GM21786 (cell line): ENCODE data around the gene PAXX.

Experiments used
- ATAC-seq: cut with Tn5 transposase; IDR thresholded peaks from one replicate; pipeline ENCODE4 v1.9.1; 2021; ENCODE audit not compliant: unreplicated experiment

Gene PAXX, protein sequence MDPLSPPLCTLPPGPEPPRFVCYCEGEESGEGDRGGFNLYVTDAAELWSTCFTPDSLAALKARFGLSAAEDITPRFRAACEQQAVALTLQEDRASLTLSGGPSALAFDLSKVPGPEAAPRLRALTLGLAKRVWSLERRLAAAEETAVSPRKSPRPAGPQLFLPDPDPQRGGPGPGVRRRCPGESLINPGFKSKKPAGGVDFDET

DNA sequence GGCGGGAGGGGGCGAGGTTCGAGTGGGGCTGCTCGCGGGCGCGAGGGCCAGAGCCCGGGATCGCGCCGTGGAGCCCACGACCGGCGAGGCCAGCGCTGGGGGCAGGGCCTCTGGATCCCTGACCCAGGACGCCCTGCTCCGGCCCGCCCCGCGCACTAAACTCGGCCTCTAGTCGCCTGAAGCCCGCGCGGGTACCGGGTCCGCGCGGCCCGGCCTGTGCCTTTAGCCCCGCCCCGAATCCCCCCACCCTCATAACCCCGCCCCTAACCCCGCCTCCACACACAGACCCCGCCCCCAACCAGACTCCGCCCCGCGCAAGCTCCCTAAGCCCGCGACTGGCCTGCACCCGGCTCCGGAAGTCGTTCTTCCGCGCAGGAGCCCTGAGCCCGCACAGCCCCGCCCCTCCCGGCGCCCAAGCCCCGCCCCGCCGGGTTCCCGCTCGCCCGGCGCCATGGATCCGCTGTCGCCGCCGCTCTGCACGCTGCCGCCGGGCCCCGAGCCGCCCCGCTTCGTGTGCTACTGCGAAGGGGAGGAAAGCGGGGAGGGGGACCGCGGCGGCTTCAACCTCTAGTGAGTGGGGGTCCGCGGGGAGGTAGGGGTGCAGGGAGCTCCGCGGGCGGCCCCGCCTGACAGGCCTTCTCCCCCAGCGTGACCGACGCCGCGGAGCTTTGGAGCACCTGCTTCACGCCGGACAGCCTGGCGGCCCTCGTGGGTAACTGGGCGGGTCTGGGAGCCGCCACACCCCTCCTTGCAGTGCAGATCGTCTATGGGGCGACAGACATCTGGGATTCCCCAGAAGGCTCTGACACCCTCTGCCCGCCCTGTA is at the start of gene PAXX:
PAXX (plus strand) TSS at position 430 of the 826 bp plus-strand sequence; CDS start at position 452, 22 bp downstream.
- peak; percentile 67 for ATAC-seq

DNA sequence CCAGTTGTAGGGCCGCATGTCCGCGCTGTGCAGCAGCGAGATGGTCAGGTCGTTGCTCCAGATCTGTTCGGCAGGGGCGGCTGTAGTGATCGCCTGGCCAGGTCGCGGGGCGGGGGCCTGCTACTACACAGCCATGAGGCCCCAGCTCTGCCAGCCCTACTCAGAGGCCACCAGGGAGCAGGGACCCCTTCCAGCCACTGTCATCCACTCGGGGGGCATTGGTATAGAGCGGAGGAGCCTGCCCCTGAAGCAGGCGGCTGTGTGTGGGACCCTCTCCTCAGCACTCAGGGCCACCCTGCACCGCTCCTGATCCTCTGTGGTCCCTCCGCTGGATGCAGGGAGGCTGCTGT is 49.4 kb upstream of the PAXX start:
- ATAC-seq, result no peak

DNA sequence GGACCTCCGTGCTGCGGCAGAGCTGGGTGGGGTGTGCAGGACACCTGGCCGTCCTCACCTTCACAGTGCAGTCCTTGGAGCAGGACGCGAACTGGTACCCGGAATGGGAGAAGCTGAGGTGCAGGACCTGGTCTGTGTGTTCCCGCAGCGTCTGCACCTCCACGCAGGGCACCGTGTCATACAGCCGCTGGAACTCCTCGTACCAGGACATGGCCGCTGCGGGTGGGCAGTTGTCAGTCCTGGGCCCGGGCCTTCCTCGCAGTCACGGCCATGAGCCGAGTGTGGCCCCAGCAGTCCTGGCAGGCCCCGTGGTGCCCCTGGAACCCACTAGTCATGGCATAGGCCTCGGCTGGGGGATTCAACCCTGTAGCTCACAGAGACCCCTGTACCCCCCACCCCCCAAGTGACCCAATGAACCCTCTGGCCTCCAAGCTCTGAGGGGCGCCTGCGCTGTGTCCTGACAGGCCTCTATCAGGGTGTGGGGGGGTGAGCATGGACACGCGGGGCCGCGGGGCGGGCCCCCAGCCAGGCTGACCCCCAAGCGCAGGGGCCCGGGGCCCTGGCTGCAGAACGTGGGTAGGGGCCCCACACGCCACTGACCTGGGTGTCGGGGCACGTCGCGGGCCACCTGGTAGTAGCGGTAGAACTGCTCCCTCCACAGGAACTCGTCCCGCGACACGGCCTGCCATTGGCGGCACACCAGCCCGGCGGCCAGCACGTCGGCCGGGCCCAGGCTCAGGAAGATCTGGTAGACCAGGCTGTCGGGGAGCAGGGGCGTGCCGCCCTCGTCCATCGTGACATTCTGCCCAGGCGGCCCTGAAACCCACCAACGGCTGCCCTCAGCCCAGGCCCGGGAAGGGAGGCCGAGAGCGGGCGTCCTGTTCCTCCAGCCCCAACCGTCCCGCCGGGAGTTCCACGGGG is 48.7 kb upstream of the PAXX start:
- no peak for ATAC-seq

DNA sequence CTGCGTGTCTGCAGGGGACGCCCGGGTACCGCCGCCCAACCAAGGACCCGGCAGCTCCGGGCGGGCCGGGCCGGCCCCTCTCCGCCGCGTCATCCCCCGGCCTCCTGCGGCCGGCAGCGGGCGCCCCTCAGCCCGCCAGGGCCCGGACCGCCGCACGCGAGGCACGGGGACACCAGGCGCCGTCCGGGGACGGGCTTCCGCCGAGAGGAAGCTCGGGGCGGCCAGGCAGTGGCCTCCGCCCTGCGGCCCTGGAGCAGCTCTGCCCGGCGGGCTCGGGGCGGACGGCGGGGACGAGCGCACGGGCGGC is 48.1 kb upstream of the PAXX start:
- peak; percentile 25 for ATAC-seq

DNA sequence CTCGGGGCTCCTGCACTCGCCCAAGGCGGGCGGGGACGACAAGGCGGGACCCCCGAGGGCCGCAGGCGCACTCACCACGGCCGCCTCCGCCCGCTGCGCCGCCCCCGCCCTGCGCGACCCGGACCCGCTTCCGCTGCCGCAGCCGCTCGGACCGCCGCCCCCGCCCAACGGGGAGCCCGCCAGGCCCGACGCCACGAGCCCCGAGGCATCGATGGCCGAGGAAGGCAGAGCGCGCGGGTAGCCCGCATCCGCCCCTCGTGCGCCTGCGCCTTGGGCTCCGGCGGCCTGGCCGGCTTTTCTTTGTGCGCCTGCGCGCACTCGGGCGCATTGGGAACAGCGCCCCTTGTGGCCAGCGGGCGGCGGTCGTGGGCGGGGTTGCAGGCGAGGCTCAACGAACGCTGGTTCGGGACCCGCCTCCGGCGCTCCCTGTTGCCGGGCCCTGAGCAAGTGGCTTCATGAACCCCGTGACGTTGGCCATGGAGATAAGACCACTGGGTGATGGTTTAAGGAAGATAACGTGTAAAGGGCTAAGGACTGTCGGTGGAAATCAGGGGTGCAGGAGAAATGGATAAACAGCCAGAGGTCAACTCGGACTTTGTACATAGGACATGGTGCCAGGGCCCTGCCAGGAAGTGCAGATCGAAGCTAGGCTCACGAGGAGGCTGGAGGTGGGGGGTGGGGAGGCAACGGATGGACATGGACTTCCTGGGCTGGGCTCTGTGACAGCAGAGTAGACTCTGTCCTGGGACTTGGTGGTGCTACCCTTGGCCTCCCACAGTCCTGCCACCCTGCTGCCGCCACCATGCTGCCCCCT is 47.5 kb upstream of the PAXX start, which contains the start of the genes C8G and FBXW5:
C8G (plus strand) TSS at position 725 of the 814 bp plus-strand sequence; CDS start at position 803, 78 bp downstream.
FBXW5 (minus strand) TSS at position 220 of the 814 bp plus-strand sequence. CDS start 655 bp downstream, outside the sequence.
- ATAC-seq, result peak; percentile 81

DNA sequence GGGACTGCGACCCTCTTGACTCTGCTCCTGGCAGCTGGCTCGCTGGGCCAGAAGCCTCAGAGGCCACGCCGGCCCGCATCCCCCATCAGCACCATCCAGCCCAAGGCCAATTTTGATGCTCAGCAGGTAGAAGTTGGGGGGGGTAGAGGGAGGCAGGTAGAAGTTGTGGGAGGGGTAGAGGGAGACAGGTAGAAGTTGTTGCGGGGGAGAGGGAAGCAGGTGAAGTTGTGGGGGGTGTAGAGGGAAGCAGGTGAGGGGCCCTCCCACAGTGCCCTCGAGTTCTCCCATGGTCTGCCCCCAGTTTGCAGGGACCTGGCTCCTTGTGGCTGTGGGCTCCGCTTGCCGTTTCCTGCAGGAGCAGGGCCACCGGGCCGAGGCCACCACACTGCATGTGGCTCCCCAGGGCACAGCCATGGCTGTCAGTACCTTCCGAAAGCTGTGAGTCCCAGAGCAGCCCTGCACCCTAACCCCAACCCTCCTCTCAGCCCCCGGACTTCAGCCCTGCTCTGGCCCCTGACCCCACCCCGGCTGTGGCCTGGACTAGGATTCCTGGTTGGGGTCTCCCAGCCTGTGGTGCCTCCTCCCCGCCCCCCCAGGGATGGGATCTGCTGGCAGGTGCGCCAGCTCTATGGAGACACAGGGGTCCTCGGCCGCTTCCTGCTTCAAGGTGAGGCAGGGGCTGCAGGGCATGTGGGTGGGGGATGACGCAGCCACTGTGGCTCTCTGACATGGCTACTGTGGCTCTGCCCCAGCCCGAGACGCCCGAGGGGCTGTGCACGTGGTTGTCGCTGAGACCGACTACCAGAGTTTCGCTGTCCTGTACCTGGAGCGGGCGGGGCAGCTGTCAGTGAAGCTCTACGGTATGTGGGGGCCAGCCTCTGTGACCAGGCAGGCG is 46.6 kb upstream of the PAXX start:
- no peak for ATAC-seq

DNA sequence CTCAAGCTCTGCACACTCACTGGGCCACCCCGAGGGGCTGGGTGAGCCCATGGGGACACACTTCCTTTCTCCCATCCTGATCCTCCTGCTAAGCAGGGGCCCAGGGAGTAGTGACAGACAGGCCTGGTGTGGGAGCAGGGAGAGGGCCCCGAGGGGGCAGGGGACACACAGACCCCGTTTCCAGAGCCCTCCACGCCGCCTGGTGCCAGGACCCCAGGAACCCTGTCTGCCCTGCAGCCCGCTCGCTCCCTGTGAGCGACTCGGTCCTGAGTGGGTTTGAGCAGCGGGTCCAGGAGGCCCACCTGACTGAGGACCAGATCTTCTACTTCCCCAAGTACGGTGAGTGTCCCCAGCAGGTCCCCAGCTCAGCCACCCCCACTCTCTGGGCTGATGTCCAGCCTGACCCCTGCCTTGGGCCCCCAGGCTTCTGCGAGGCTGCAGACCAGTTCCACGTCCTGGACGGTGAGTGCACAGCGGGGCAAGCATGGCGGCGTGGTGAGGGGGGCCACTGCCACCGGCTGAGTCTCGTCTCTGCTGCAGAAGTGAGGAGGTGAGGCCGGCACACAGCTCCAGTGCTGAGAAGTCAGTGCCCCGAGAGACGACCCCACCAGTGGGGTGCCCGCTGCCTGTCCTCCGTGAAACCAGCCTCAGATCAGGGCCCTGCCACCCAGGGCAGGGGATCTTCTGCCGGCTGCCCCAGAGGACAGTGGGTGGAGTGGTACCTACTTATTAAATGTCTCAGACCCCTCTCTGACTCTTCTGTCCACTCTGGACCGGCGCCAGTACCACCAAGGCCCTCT is 45.8 kb upstream of the PAXX start:
- no peak for ATAC-seq

DNA sequence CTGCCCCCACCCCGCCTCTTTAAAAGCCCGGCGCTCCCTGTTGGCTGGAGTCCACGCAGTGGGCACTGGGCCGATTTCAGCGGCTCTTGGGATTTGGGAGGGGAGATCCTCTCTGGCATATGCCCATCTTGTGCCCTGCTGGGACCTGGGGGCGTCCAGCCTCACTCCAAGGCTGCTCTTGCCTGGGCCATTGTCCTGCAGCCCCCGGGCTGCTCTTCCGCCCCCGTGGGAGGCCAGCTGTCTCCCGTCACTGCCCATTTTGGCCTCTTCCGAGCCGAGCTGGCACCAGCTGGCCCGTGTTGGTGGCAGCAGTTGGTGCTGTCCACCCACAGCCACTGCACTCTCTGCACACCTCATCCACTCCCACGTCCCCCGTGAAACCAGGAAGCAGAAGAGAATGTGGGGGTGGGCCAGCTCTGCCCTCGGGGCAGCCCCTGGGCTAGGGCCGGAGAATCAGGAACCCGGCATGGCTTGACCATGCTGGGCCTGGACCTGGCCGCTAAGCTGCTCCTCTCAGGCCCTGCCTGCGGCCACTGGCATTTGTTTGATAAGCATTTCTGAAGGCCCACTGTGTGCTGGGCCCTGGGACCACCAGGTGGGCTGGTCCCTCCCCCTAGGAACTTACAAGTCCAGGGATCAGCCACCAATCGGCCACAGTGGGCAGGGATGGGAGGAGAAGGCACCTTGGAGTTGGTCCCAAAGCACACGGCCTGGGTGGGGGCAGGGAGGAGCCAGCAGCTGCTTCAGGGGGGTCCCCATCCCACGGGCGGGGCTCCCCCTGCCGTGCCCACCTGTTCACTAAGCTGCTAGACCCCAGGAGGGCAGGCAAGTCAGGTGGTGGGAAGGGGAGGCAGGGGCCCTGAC is 45.0 kb upstream of the PAXX start:
- ATAC-seq, result no peak

DNA sequence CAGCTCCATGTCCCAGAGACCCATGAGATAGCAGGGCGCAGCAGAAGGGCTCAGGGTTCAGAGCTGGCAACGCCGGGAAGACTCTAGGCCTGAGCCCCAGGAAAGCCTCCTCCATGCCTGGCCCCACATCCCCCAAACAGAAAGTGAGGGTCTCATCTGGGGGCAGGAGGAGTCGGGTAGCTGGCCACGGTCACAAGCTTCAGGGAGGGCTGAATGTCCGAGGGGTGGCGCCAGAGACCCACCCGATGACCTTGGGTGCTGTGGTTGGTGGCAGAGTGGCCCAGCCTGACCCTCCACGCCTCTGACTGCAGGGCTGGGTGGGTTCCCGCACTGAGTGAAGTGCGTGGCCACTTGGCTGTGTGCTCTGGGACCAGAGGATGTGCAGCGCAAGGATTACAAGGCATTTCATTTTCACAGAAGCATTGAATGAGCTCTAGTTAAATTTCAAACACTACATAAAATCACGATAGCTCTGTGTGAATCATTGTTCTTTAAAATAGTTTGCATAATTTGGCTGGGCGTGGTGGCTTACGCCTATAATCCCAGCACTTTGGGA is 44.2 kb upstream of the PAXX start:
- no peak for ATAC-seq

DNA sequence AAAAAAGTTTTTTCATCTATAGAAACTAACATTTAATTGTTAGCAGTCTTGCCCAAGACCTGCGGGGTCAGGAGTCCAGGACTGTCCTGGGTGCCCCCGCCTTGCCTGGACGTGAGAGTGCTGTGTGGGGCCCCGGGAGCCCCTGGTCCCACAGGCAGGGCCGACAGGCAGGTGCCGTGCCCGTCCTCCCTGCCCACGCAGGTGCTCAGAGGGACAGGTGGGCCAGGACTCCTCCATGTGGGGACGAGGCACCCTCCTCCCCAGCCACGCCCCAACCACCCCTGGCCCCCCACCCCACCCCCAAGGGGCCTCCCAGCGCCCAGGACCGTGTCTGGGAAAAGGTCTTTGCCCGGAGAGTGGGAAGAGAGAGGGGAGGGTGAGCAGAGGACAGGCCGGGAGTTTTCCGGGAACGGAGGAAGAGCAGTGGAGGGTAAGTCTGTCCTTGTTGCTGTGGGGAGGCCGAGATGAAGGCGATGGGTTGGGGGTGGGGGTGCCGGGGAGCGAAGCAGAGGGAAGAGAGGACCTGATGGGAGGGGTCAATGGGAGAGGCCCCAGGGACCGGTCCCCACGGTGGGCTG is 42.9 kb upstream of the PAXX start:
- ATAC-seq, result no peak

DNA sequence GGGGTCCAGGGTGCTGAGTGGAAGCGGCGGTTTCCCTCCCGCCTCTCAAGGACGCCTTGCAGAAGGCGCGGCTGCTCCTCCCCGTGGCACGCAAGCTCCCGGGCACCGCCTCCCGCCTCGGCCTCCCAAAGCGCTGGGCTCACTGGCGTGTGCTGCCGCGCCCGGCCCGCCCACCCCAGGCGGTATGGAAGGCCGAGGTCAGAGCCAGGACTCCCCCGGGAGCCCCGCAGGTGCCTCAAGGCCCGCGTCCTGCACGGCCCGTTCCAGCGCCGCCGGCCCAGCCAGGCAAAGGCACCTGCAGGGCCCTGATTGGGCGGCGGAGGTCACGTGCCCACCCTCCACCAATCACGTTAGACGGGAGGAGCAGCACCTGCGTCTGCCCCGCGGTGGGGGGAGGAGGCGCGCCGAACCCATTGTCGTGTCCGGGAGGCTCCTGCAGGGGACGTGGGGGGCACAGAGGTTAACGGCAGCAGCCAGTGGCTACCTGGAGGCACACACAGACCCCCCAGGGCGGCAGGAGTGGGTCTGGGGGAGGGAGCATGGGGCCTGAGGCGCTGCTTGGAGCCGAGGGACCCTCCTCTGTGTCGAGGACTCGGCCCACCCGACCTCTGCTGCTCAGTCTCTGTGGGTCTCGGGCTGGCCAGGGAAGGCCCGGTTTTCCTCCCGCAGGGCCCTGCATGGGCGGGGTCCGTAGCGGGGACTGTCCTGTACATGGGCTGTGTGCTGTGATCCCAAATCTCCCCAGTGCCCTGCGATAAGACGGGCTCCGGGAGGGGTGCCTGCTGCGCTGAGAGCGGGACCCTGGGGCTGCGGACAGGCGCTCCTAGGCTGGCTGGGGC is 42.2 kb upstream of the PAXX start:
- ATAC-seq, result peak; percentile 87

DNA sequence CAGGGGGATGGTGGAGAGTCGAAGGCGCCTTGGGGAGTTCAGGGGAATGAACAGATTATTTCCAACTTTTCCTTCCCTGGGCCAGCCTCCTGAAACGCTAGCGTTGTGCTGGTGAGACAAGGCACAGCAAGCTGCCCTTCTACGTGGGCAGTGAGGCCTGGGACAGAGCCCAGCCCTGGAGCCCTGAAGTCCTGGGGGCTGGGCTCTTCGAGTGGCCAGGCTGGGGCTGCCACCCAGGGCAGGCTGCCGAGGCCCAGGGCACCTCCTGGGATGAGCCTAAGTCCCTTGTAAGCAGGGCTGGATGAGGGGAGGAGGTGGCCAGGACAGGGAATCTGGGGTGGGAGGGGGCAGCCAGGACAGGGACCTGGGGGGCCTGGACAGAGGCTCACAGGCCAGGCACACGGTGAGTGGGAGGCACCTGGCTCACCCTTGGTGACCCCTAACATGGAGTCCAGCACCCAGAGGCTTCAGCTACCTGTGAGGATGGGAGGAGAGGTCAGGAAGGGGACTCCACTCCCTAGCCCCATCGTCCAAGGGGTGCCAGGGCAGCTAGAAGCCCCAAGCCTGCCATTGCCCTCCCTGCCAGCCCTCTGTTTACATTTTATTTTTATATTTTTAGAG is 41.5 kb upstream of the PAXX start:
- ATAC-seq, result no peak

DNA sequence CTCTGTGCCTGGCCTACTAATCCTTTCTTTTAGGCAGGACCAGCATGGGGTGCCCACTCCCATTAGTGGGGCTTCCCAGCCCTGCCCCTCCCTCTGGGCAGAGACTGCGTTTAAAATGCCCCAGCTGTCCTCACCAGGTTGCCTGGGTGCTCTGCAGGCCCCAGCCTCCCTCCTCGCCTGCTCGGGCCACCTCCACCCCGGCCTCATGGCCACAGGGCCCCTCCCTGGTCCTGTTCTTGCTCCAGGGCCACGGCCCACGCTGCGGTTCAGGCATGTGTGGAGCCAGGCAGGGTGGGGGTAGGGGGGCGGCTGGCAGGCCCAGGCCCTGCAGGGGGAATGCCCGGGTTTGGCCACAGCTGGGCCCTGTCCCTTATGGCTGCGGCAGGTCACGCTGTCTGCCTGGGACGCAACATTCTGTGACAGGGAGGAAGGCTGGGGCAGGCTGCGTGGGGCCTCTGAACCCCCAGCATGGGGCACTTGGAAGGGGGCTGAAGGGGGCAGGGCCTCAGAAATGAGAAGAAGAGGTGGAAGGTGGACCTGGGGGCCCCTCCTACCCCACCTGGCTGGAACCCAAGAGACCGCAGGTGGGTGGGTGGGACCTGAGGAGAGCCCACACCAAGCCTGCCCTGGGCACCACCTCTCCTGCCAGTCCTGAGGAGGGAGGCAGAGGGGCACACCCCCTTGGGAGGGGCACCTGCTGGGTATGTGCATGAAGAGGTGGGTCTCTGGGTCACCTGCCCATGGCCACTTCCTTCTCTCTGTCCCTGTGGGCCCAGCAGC is 40.5 kb upstream of the PAXX start, which contains the start of gene LCN12:
LCN12 (plus strand) TSS at position 733 of the 780 bp plus-strand sequence. CDS start 55 bp downstream, outside the sequence.
- ATAC-seq, result no peak

DNA sequence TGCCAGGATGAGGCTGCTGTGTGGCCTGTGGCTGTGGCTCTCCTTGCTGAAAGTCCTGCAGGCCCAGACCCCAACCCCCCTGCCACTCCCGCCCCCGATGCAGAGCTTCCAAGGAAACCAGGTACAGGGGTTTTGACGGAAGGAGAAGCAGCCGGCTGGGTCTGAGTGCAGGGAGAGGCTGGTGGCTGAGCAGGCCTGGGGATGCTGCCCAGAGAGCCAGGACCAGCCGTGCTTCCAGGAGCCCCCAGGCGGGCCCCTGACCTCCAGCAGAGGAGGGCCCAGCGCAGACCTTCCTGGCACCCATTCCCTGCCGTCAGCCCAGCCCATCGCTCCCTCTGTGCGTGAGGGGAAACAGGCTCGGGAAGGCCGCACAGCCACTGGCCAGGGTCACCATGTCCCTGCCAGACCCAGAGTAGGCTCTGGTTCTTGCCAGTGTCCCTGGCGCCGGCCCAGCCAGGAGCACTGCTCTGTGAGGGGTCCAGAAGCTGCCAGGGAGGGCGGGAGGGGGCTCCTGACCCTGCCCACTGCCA is 39.8 kb upstream of the PAXX start:
- ATAC-seq, result no peak
